GM18868 (cell line): ENCODE data around the gene IGHMBP2.
"Not testable (repeated sequence)": the region's sequence is repeated elsewhere in the genome, so short reads cannot be mapped to it uniquely, and the experiment has no call there.

Experiments used
- ATAC-seq: cut with Tn5 transposase; IDR thresholded peaks from one replicate; pipeline ENCODE4 v1.9.1; 2021; ENCODE audit warnings: mild to moderate bottlenecking, moderate library complexity; ENCODE audit not compliant: unreplicated experiment

Gene IGHMBP2

GRCh38 chr11:68903288-68904247 is at the start of gene IGHMBP2, which contains the start of gene MRPL21:
IGHMBP2 (plus strand) TSS chr11:68903891; CDS start chr11:68903953, 62 bp downstream.
MRPL21 (minus strand) TSS chr11:68903832; CDS start chr11:68903810, 22 bp downstream.
- ATAC-seq: peak; percentile 87

- no peak for ATAC-seq
Measured at GRCh38 chr11:68854273-68854958, 49.3 kb upstream of the IGHMBP2 start.

GRCh38 chr11:68855205-68855981 is 48.3 kb upstream of the IGHMBP2 start:
- ATAC-seq: no peak

GRCh38 chr11:68856425-68857030 is 47.2 kb upstream of the IGHMBP2 start:
- not testable (repeated sequence) for ATAC-seq

GRCh38 chr11:68857037-68857586 is 46.6 kb upstream of the IGHMBP2 start:
- ATAC-seq: no peak

GRCh38 chr11:68859123-68859522 is 44.6 kb upstream of the IGHMBP2 start:
- no peak for ATAC-seq

- no peak for ATAC-seq
Measured at GRCh38 chr11:68862421-68862820, 41.3 kb upstream of the IGHMBP2 start.

GRCh38 chr11:68863553-68864265 is 40.0 kb upstream of the IGHMBP2 start:
- ATAC-seq: no peak

GRCh38 chr11:68865241-68865640 is 38.5 kb upstream of the IGHMBP2 start:
- no peak for ATAC-seq

GRCh38 chr11:68867066-68867465 is 36.6 kb upstream of the IGHMBP2 start:
- no peak for ATAC-seq

GRCh38 chr11:68868221-68868835 is 35.4 kb upstream of the IGHMBP2 start:
- no peak for ATAC-seq

- ATAC-seq: no peak
Measured at GRCh38 chr11:68870470-68870869, 33.2 kb upstream of the IGHMBP2 start.

- no peak for ATAC-seq
Measured at GRCh38 chr11:68872216-68873003, 31.3 kb upstream of the IGHMBP2 start.

GRCh38 chr11:68878022-68878421 is 25.7 kb upstream of the IGHMBP2 start:
- no peak for ATAC-seq

- ATAC-seq: no peak
Measured at GRCh38 chr11:68880851-68881250, 22.8 kb upstream of the IGHMBP2 start.

GRCh38 chr11:68881320-68881719 is 22.4 kb upstream of the IGHMBP2 start:
- ATAC-seq: no peak

GRCh38 chr11:68882391-68882790 is 21.3 kb upstream of the IGHMBP2 start:
- no peak for ATAC-seq

- ATAC-seq: not testable (repeated sequence)
Measured at GRCh38 chr11:68884827-68885226, 18.9 kb upstream of the IGHMBP2 start.
